ENCODE measurements around the gene BABAM2. TPM values are rescaled to one million over a fixed set of nuclear protein-coding genes. Genes with fewer than 3 reads are reported as not detected.

The BABAM2 gene
- total and polyA plus RNA-seq, 10 of the 15 experiments (the other 5 are each of a cell fraction or from before 2014, with no cell fraction given) = 30.7 to 59.9 (median 44.5) TPM

GRCh38 chr2:28286678-28287077 lies 396.1 kb downstream of the BABAM2 start:
- POLR2A ChIA-PET = no interaction called here
- Histone ChIP-seq H3K79me2 (ENCODE audit: control insufficient read depth, insufficient read depth, low read length) (no peaks in the 10 kb centered on the region), H3K27me3 (replicated peaks in 1 of 2; ENCODE audit: control insufficient read depth in 2 of 2, insufficient read depth in 2 of 2, low read length in 1 of 2) (no peaks in the 10 kb centered on the region), H3K4me1 (ENCODE audit: control insufficient read depth, insufficient read depth, low read length) (no peaks in the 10 kb centered on the region), H3K36me3 (ENCODE audit: control insufficient read depth in 2 of 2, insufficient read depth in 2 of 2, low read length in 1 of 2) (no peaks in the 10 kb centered on the region; a peak in 1 of 4 replicates), H3K4me2 (ENCODE audit: control insufficient read depth, insufficient read depth) (no peak overlapping the region), H3K9ac (ENCODE audit: control insufficient read depth, insufficient read depth, low read length) (no peak overlapping the region), H2AFZ (ENCODE audit: control insufficient read depth, low read depth, low read length) (no peak overlapping the region), H4K20me1 (ENCODE audit: control insufficient read depth, insufficient read depth) (no peaks in the 10 kb centered on the region), H3K27ac (ENCODE audit: control insufficient read depth, insufficient read depth) (no peak overlapping the region), H3K4me3 (no peak overlapping the region), H3K9me3 (replicated peaks; ENCODE audit: control insufficient read depth, insufficient read depth, low read length) (no peaks in the 10 kb centered on the region)
- in situ Hi-C loops (cut with MboI) (no loop called here), intact Hi-C loops (cut with micrococcal nuclease; ENCODE audit: unreplicated experiment) (no loop called here)
- 79% methylated on average over 5 of the region's 5 CpGs for WGBS (ENCODE audit: insufficient coverage, insufficient replicate concordance, low lambda C conversion rate, missing lambda C conversion rate)
- CTCF ChIA-PET = no interaction called here
- ATAC-seq = no peak
- SMC1A ChIA-PET (ENCODE audit: uncharacterized antibody, unreplicated experiment) = interaction anchor here (1.0 kb wide), 1 partner anchor 13 kb away, joined by 5 read pairs; no protein-coding TSS in a partner anchor
- FAIRE-seq = no peak
- RAD21 ChIA-PET (ENCODE audit: unreplicated experiment) = no interaction called here
- TF ChIP-seq WRNIP1 (IDR thresholded peaks at IDR 0.05; ENCODE audit: borderline replicate concordance, low read depth, low read length) = no peak
- no peak for TF ChIP-seq ETV6 (conservative IDR thresholded peaks at IDR 0.05 in 1 of 2, IDR thresholded peaks at IDR 0.05 in 1 of 2; ENCODE audit: borderline replicate concordance in 1 of 2, low read depth in 1 of 2)
- no peak for TF ChIP-seq SIN3A (IDR thresholded peaks at IDR 0.05; ENCODE audit: low read depth, low read length)
- TF ChIP-seq CHD2 (IDR thresholded peaks at IDR 0.05; ENCODE audit: borderline replicate concordance, low read depth, low read length) = no peak
- TF ChIP-seq ZNF207 (IDR thresholded peaks at IDR 0.05; ENCODE audit: borderline replicate concordance) = no peak
- no peak for TF ChIP-seq RELA (IDR thresholded peaks at IDR 0.05; ENCODE audit: borderline replicate concordance, partially characterized antibody)
- TF ChIP-seq ESRRA (IDR thresholded peaks at IDR 0.05; ENCODE audit: low read length) = no peak
- TF ChIP-seq RFX5 (IDR thresholded peaks at IDR 0.05; ENCODE audit: low read depth, low read length) = no peak
- TF ChIP-seq, protein P1, sequence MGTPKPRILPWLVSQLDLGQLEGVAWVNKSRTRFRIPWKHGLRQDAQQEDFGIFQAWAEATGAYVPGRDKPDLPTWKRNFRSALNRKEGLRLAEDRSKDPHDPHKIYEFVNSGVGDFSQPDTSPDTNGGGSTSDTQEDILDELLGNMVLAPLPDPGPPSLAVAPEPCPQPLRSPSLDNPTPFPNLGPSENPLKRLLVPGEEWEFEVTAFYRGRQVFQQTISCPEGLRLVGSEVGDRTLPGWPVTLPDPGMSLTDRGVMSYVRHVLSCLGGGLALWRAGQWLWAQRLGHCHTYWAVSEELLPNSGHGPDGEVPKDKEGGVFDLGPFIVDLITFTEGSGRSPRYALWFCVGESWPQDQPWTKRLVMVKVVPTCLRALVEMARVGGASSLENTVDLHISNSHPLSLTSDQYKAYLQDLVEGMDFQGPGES (IDR thresholded peaks at IDR 0.05) = no peak
- no peak for TF ChIP-seq NFIC (IDR thresholded peaks at IDR 0.05; ENCODE audit: low read depth, low read length)
- TF ChIP-seq BCL11A (IDR thresholded peaks at IDR 0.05; ENCODE audit: low read depth, low read length) = no peak
- TF ChIP-seq POLR2AphosphoS2 (IDR thresholded peaks at IDR 0.05; ENCODE audit: low read depth, low read length) = no peak
- TF ChIP-seq SMAD5 (IDR thresholded peaks at IDR 0.05; ENCODE audit: low read depth) = no peak
- no peak for TF ChIP-seq TCF7 (IDR thresholded peaks at IDR 0.05; ENCODE audit: borderline replicate concordance)
- TF ChIP-seq CHD1 (IDR thresholded peaks at IDR 0.05; ENCODE audit: low read depth, low read length) = no peak
- no peak for TF ChIP-seq CHD4 (IDR thresholded peaks at IDR 0.05)
- TF ChIP-seq NFYA (IDR thresholded peaks at IDR 0.05; ENCODE audit: borderline replicate concordance, low read depth, low read length) = no peak
- TF ChIP-seq ZNF217 (IDR thresholded peaks at IDR 0.05) = no peak
- no peak for DNase-seq (ENCODE audit: low read depth, low spot score)
- no TSS peak for BruUV-seq (replicated peaks)
